Right cardiac atrium (tissue), 5 donors: ENCODE measurements around the gene SPDYE4. TPM values are rescaled to one million over a fixed set of nuclear protein-coding genes. Genes with fewer than 3 reads are reported as not detected.
A peak's percentile ranks its signal among the peaks of the same experiment; 100 is the strongest.
"Not testable (repeated sequence)": the region's sequence is repeated elsewhere in the genome, so short reads cannot be mapped to it uniquely, and the experiment has no call there.

Experiments
- ATAC-seq, 2 donors: fragments of 200-7000 bp; cut with Tn5 transposase; one replicate each; pipeline versions ENCODE4 v1.8.0 to v1.9.1; 2020; ENCODE audit warnings: moderate library complexity in 2 of 2, mild to moderate bottlenecking in 1 of 2
- DNase-seq, 3 donors: peaks; one replicate each; pipeline ENCODE4 v3.0.0-alpha.2; 2020
- H3K27ac ChIP-seq: one replicate; pipeline ENCODE4 v1.5.1; 2013; ENCODE audit warnings: mild to moderate bottlenecking, low read length, control low read depth, moderate library complexity
- H3K27me3 ChIP-seq: one replicate; pipeline ENCODE4 v1.6.1; 2013; ENCODE audit not compliant: control insufficient read depth, insufficient read depth
- H3K4me1 ChIP-seq: one replicate; pipeline ENCODE4 v1.6.1; 2013; ENCODE audit warnings: low read length; ENCODE audit not compliant: control insufficient read depth, insufficient read depth
- H3K4me3 ChIP-seq: one replicate; pipeline ENCODE4 v1.5.1; 2013; ENCODE audit warnings: low read length, control low read depth
- H3K9me3 ChIP-seq: one replicate; pipeline ENCODE4 v1.6.1; 2013; ENCODE audit warnings: low read length; ENCODE audit not compliant: control insufficient read depth
- WGBS: extraction: QIAGEN DNeasy Blood & Tissue Kit; methylation state at CpG from one replicate; pipeline ENCODE4 v1.1.7; 2013; 5-methylcytosine and 5-hydroxymethylcytosine counted together
- intact Hi-C, 4 donors: fragments of 100-400 bp; cut with DNase I; formaldehyde crosslinking; loops; one replicate each; pipeline versions ENCODE4 v1.11.0 to v1.14.0; 2022 to 2023
- long read RNA-seq, 4 donors: library from polyadenylated mRNA; unstranded; transcript quantifications; one replicate each; pipeline ENCODE4 v2.0.0, GENCODE V29; 2020 to 2021
- polyA plus RNA-seq: library from polyadenylated mRNA; stranded (reverse); fragments of 200-250 nt; gene quantifications from one replicate; pipeline ENCODE4 v1.2.3, GENCODE V29; 2013
- total RNA-seq, 4 donors: library from RNA; stranded (reverse); fragmentation: NEBNext Ultra II Directional; extraction: Animal tissue kit (Norgen Biotek cat#: 25700); gene quantifications; one replicate each; pipeline ENCODE4 v1.2.1, GENCODE V29; 2021
- donor health status: healthy with polysubstance abuse.
- donor health status: DM: no; HTN: yes; CAD: no.
- donor health status: DM: no; HTN: no; CAD: no.
- donor health status: DM: no; HTN: yes; CAD: no; lungs with severe emphysema.
- donor health status: DM: yes; HTN: yes; CAD: no.

The SPDYE4 gene, protein sequence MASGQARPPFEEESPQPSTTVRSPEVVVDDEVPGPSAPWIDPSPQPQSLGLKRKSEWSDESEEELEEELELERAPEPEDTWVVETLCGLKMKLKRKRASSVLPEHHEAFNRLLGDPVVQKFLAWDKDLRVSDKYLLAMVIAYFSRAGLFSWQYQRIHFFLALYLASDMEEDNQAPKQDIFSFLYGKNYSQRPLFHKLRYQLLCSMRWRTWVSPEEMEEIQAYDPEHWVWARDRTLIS
- total RNA-seq (not detected), polyA plus RNA-seq (not detected)
- long read RNA-seq, donor 1: 0 reads
- long read RNA-seq, donor 2: 0 reads
- long read RNA-seq, donor 3: 0 reads
- long read RNA-seq, donor 4: 0 reads

DNA sequence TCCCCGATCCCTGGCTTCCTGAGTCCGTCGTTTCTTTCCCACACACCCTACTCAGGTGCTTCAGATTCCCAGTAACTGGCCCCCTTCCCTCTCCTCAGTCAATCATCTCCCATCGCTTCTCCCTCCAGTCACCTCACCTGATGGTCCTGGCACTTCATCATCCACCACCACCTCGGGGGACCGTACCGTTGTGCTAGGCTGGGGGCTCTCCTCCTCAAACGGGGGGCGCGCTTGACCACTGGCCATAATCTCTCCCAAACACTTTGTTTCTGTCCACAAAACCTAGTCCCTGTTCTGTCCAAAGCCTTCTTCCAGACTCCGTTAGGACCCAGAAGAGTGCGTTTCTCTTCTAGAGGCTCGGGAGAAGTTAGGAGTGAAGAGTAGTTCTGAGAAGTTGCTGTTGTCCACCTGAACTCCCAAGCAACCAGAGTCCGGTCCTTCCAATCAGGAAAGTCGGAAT, at the start of gene SPDYE4:
Gene SPDYE4, minus strand, starts transcription at position 410 of the 460 bp plus-strand sequence. Its CDS starts 164 bp downstream, at position 246.
- DNase-seq (no peak), ATAC-seq (no peak)
- WGBS: 89% methylated on average over 15 of the region's 15 CpGs
- intact Hi-C loops: loop anchor here in 1 of 4 donors (10.0 kb wide), 1 partner anchor 343 kb away; no protein-coding TSS in a partner anchor
- Histone ChIP-seq H3K9me3 (no peaks in the 10 kb centered on the region), H3K27me3 (no peaks in the 10 kb centered on the region), H3K4me1 (no peaks in the 10 kb centered on the region), H3K4me3 (no peak within 1 kb of the TSS), H3K27ac (no peak within 1 kb of the TSS)

DNA sequence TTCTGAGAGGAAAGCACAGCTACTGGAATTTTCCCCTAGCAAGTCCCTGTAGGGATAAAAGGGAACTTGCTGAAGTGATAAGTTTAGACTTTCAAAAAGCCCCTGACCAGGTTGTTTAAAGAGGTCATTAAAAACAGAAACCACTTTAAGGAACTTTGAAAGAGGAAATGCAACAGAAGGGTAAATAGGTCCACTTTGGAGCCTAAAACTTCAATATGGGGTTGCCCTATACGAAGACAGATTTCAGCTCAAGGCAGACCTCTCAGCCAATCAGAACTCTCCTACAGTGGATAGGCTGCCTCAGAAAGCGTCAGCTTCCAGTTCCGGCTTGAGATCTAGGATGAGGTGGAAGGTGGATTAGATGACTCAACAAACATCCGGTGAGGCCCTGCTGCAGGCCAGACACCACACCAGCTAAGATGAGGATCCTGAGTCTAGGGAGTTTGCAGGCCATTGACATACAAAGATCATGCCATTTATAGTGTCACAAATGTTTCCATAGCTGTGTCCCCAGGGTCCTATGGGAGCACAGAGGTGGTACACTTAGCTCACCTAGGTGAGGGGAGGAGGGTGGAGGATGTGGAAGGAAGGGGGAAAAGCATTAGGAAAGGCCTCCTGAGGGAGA, 48.7 kb upstream of the SPDYE4 start:
- ATAC-seq (peak in 1 of 2 donors; percentile 26), DNase-seq (no peak)
- Histone ChIP-seq H3K4me3 (no peak overlapping the region), H3K27me3 (no peaks in the 10 kb centered on the region), H3K27ac (no peak overlapping the region), H3K9me3 (peaks cover 5% of the 10 kb centered on the region), H3K4me1 (no peaks in the 10 kb centered on the region)
- intact Hi-C loops: loop anchor here in 2 of 4 donors (10.0 kb wide), 1 partner anchor 88 kb away; no protein-coding TSS in a partner anchor
- WGBS: 71% methylated on average over 4 of the region's 4 CpGs

DNA sequence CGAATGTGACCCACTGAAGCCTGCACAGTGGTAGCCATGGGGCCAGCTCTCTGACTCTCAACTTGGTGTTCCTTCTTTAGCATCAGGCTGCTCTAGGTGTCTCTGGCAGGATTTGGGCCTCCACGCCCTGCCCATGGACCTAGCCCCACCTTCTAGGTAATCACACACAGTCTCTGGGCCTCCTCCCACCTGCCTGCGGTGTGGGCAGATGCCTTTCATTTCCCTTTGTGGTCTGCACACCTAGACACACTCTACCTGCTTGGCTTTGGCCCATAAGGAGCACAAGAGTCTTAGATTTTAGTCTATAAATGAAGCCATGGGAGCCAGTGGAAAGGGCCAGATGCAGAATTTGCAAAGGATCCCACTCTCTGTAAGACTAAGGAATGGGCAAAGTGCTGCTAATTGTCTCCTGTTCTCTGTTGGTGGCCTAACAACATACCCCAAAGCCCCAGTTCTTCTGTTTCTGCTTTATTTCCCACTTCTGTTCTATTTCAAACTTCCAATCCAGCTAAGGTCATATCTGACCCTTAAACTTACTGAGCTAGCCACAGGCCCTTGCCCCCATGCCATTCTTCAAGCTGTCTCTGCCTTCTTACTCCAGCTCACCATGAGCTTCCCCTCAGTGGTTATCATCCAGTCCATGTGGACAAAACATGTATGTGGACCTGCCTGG, 48.0 kb upstream of the SPDYE4 start:
- no peak for ATAC-seq
- no peaks in the 10 kb centered on the region for H3K27me3 ChIP-seq
- intact Hi-C loops: loop anchor here in 2 of 4 donors (10.0 kb wide), 1 partner anchor 88 kb away; no protein-coding TSS in a partner anchor
- H3K4me1 ChIP-seq: no peaks in the 10 kb centered on the region
- no peak for DNase-seq
- no peak overlapping the region for H3K27ac ChIP-seq
- 92% methylated on average over 3 of the region's 3 CpGs for WGBS
- no peak overlapping the region for H3K4me3 ChIP-seq
- peaks cover 5% of the 10 kb centered on the region for H3K9me3 ChIP-seq

DNA sequence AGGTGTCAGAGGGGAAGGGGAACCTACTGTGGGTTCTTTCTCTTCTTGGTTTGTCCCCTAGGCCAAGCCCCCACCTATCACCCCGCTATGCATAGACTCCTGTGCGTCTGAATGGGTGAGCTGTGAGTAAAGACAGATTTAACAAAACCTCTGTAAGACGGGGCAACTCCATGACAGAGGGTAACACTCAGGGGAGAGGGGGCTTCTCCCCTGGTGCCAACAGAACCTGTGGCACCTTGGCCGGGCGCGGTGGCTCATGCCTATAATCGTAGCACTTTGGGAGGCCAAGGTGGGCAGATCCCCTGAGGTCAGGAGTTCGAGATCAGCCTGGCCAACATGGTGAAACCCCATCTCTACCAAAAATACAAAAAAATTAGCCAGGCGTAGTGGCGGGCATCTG, 47.0 kb upstream of the SPDYE4 start:
- H3K4me1 ChIP-seq, H3K9me3 ChIP-seq, ATAC-seq, H3K27ac ChIP-seq, DNase-seq, H3K4me3 ChIP-seq, H3K27me3 ChIP-seq: not testable (repeated sequence)
- intact Hi-C loops: loop anchor here in 2 of 4 donors (10.0 kb wide), 1 partner anchor 89 kb away; no protein-coding TSS in a partner anchor
- WGBS: 95% methylated on average over 10 of the region's 10 CpGs

DNA sequence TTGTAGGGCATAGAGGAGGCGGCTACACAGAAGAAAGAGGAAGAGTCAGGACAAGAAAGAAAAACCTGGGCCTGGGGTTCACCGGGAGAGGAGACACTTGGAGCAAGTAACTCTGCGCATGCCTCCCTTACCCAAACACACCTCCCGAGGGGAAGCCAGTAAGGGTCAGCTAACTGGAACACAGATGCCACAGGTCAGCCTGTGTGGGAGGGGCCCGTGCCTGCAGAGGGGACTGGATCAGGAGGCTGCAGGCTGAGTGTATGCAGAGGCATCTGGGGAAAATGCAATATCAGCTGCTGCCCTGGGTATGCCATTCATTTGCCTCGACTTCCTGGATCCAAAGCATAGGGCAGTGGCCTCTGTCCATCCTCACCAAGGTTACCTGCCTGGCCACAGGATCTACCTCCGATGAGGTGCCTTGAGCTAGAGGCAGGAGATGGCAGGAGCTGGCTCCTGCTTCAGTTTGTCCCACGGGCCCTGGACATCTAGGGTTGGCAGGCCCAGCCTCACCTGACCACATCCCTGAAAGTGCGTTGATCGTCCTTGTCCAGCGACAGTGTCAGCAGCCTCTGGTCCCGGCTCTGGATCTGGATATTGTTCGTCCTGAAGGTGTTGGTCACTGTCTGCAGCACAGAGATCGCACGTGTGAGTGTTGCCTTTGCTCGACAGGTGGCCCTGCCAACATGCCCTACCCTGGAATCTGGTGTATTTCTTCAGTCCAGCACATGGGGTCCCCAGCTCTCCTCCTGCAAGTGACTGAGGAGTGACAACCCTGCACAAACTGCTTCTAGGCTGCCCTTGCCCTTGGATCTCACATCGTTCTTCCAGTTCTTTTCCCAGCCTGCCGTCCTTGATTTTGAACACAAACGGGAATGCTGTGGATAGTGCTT, 45.4 kb upstream of the SPDYE4 start:
- Histone ChIP-seq H3K4me1 (no peaks in the 10 kb centered on the region), H3K27me3 (no peaks in the 10 kb centered on the region), H3K4me3 (no peak overlapping the region), H3K9me3 (peaks cover 2% of the 10 kb centered on the region), H3K27ac (no peak overlapping the region)
- DNase-seq (no peak), ATAC-seq (no peak)
- intact Hi-C loops: loop anchor here in 2 of 4 donors (10.0 kb wide), 1 partner anchor 91 kb away; no protein-coding TSS in a partner anchor
- WGBS: 72% methylated on average over 19 of the region's 19 CpGs

DNA sequence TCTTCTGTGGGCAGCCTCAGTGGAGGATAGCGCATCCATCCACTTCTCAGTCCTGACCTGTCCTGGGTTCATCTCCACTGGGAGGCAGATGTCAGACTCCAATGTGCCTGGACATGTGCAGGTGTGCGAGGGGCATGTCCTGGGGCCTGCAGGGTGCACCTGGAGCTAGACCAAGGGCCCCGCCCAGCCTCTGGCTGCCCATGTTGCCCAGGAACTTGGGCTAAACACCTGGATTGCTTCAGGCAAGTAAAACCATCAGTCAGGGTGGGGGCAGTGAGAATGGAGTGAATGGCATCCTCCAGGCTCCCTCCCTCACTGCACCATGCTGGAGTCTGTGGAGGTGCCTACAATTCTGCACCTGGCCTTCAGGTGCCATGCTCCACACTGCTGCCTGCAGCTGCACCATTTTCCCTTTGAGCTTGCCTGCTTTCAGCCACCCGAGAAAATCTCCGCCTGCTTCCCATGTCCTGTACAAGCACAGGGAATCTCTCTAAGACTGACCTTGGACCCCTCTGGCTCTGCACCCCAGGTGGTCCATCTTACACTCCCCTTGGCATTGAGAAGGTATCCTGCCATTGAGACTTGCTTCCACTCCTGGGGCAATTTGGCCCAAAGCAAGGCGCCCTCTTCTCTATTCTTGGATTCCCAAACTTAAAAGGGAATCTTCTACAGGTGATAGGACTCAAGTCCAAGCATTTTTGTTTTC, 42.9 kb upstream of the SPDYE4 start:
- Histone ChIP-seq H3K4me3 (no peak overlapping the region), H3K9me3 (no peaks in the 10 kb centered on the region), H3K27me3 (no peaks in the 10 kb centered on the region), H3K27ac (no peak overlapping the region), H3K4me1 (no peaks in the 10 kb centered on the region)
- 92% methylated on average over 6 of the region's 6 CpGs for WGBS
- ATAC-seq: no peak
- DNase-seq: no peak
- intact Hi-C loops: loop anchor here in 2 of 4 donors (10.0 kb wide), 1 partner anchor 94 kb away; no protein-coding TSS in a partner anchor

DNA sequence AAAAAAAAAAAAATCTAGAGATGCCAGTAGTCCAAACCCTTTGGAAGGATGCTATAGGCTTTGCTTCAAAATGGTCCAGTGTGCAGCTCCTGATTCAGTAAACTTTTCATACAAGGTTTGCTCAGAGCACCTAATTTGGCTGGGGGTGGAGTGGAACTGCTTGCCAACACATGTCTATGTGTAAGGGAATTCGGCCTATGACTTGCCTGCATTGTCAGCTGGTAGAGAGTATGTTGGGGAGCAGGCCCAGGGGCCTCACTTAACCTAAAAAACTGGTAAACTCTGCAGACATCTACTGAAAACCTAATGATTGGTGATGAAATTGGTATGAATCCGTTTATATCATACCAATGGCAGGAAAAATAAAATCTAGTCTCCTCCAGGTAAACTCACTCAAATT, 42.3 kb upstream of the SPDYE4 start:
- no peak for ATAC-seq
- H3K9me3 ChIP-seq: no peaks in the 10 kb centered on the region
- H3K4me1 ChIP-seq: no peaks in the 10 kb centered on the region
- 84% methylated on average over 2 of the region's 2 CpGs for WGBS
- H3K4me3 ChIP-seq: no peak overlapping the region
- intact Hi-C loops: loop anchor here in 2 of 4 donors (10.0 kb wide), 1 partner anchor 94 kb away; no protein-coding TSS in a partner anchor
- no peak for DNase-seq
- no peaks in the 10 kb centered on the region for H3K27me3 ChIP-seq
- no peak overlapping the region for H3K27ac ChIP-seq

DNA sequence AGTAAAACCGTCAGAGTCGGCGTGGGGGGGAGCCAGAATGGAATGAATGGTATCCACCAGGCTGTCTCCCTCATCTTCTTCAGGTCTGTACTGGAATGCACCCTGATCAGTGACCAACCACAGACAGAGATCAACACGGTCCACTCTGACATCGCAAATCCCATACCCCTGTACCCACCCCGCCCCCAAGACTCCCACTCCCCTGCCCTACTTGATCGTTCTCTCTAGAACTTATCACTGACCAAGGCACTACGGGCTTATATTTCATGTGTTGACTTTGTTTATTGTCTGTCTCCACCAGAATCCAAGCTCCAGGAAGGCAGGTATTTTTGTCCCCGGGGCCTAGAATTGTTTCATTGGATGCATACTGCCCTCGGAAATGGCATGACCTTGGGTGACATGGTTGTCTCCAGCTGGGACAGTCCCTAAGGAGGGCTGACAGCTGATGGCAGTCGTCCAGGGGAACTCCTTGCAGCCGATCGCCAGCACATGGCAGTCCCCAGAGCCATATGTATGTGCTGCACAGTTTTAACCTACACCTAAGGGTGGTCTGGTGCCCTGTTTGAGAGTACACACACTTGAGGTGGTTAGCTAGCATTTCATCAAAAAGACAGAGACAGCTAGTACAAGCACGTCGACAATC, 41.3 kb upstream of the SPDYE4 start:
- DNase-seq: no peak
- Histone ChIP-seq H3K27ac (no peak overlapping the region), H3K9me3 (no peaks in the 10 kb centered on the region), H3K27me3 (no peaks in the 10 kb centered on the region), H3K4me3 (no peak overlapping the region), H3K4me1 (no peaks in the 10 kb centered on the region)
- WGBS: 47% methylated on average over 15 of the region's 15 CpGs
- intact Hi-C loops: loop anchor here in 2 of 4 donors (10.0 kb wide), 1 partner anchor 95 kb away; no protein-coding TSS in a partner anchor
- ATAC-seq: no peak

DNA sequence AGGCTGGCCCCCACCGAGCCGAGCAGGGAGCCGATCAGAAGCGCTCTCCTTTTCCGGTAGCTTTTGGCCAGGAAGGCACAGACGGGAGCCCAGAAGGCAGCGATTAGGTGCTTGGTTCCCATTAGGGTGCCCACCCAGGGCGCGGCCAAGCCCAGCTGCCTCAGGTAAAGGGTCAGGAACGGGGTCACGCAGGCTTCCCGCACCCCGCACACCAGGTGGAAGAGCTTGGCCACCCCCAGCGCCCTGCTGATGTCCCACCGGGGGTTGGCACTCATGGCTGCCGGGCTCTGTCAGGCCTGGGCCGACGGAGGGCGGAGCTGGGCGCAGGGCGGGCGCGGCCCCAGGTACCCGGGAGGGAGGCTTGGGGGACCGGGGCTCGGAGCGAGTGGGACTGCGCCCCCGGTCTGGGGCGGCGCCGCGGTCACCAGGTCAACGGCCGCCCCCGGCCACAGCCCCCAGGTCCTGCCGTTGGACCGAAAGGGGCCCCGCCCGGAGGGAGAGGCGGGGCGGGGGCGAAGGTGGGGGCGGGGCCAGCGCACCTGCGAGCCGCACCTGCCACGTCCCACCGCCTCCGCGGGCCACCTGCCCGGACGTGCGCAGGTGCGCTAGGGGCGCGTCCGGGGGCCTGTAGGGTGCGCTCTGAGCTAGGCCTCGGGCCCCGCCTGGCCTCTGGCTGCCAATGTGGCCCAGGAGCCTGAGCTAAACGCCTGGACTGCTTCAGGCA, 40.7 kb upstream of the SPDYE4 start, which contains the start of gene MFSD6L:
Gene MFSD6L, minus strand, starts transcription at position 520 of the 724 bp plus-strand sequence. Its CDS starts 245 bp downstream, at position 275.
- Histone ChIP-seq H3K27ac (no peak within 1 kb of the TSS), H3K9me3 (no peaks in the 10 kb centered on the region), H3K4me3 (no peak within 1 kb of the TSS), H3K27me3 (no peaks in the 10 kb centered on the region), H3K4me1 (no peaks in the 10 kb centered on the region)
- 28% methylated on average over 62 of the region's 62 CpGs for WGBS
- peak; percentile 42 to 50 for ATAC-seq
- DNase-seq: no peak
- intact Hi-C loops: no loop called here
